ENCODE data around the gene PRRC2A. TPM values are rescaled to one million over a fixed set of nuclear protein-coding genes. Genes with fewer than 3 reads are reported as not detected.
A peak's percentile ranks its signal among the peaks of the same experiment; 100 is the strongest.

PRRC2A gene
- total RNA-seq, 3 donors from 2014 or later (not counting 1 experiment from before 2014, with no cell fraction given) = 264 to 294 (median 294) TPM

GRCh38 chr6:31642798-31643570, 22.5 kb downstream of the PRRC2A start:
- Histone ChIP-seq H3K4me1 (ENCODE audit: control insufficient read depth, insufficient read depth, low read length) (no peaks in the 10 kb centered on the region), H3K4me3 (ENCODE audit: low read length) (no peak overlapping the region), H3K27ac (ENCODE audit: low read length) (no peak overlapping the region), H3K36me3 (ENCODE audit: control insufficient read depth, insufficient read depth, low read length) (peaks cover 89% of the 10 kb centered on the region), H3K9me3 (ENCODE audit: control insufficient read depth, insufficient read depth, low read length) (no peaks in the 10 kb centered on the region), H3K27me3 (ENCODE audit: control insufficient read depth, insufficient read depth, low read length) (no peaks in the 10 kb centered on the region)
- 100% methylated on average over 6 of the region's 6 CpGs for WGBS (ENCODE audit: insufficient coverage)
- Mint-ChIP-seq H3K4me3 (no peak overlapping the region), H3K4me1 (peaks cover 6 to 8% of the 10 kb centered on the region in 2 donors), H3K27ac (no peak overlapping the region), H3K9me3 (no peaks in the 10 kb centered on the region), H3K27me3 (ENCODE audit: low read depth in 2 of 2) (no peaks in the 10 kb centered on the region), H3K36me3 (peaks cover 7% of the 10 kb centered on the region)
- DNase-seq (no peak), ATAC-seq (no peak)
- intact Hi-C loops (cut with micrococcal nuclease) = no loop called here
- TF ChIP-seq CTCF (IDR thresholded peaks at IDR 0.05) = no peak

DNA sequence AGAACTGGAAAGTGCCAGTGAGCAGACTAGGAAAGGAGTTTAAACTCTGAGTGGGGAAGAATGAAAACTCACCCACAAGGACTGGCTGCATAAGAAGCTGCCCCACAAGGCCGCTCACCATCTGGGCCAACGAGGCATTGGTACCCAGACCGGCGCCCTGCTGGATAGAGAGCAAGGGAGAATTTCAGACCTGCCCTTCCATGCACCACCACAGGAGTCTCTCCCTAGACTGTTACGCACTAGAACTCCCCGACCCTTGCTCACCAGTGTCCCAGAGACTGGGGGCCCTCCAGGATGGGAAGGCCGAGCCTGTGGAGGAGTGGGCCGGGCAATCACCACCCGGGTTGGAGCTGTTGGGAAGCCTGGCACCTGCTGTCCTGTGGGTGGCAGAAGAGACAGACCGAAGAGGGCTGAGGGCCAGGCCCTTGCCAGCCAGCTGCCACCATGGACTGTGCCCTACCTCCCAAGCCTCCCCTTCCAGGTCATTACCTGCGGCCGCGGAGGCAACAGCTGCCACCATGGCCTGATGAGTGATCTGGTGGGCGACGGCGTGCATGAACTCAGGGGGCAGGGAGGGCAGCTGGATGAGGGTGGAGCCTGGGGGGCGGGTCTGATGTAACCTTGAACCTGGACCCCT, 23.4 kb downstream of the PRRC2A start:
- no peaks in the 10 kb centered on the region for H3K9me3 ChIP-seq (ENCODE audit: control insufficient read depth, insufficient read depth, low read length)
- TF ChIP-seq CTCF (IDR thresholded peaks at IDR 0.05) = no peak
- intact Hi-C loops (cut with micrococcal nuclease) = no loop called here
- Mint-ChIP-seq H3K4me3 (no peak overlapping the region), H3K4me1 (peaks cover 6 to 8% of the 10 kb centered on the region in 2 donors), H3K27me3 (ENCODE audit: low read depth in 2 of 2) (no peaks in the 10 kb centered on the region), H3K27ac (no peak overlapping the region), H3K36me3 (peaks cover 7% of the 10 kb centered on the region), H3K9me3 (no peaks in the 10 kb centered on the region)
- no peak overlapping the region for H3K27ac ChIP-seq (ENCODE audit: low read length)
- peaks cover 90% of the 10 kb centered on the region for H3K36me3 ChIP-seq (ENCODE audit: control insufficient read depth, insufficient read depth, low read length)
- ATAC-seq (no peak), DNase-seq (no peak)
- 96% methylated on average over 16 of the region's 17 CpGs for WGBS (ENCODE audit: insufficient coverage)
- no peaks in the 10 kb centered on the region for H3K4me1 ChIP-seq (ENCODE audit: control insufficient read depth, insufficient read depth, low read length)
- no peaks in the 10 kb centered on the region for H3K27me3 ChIP-seq (ENCODE audit: control insufficient read depth, insufficient read depth, low read length)
- H3K4me3 ChIP-seq (ENCODE audit: low read length) = no peak overlapping the region

- Mint-ChIP-seq H3K27ac (peak overlapping the region; percentile 29 to 46), H3K4me3 (no peak overlapping the region), H3K36me3 (peaks cover 7% of the 10 kb centered on the region), H3K4me1 (peaks cover 16 to 19% of the 10 kb centered on the region in 2 donors), H3K27me3 (ENCODE audit: low read depth in 2 of 2) (no peaks in the 10 kb centered on the region), H3K9me3 (no peaks in the 10 kb centered on the region)
- Histone ChIP-seq H3K36me3 (ENCODE audit: control insufficient read depth, insufficient read depth, low read length) (peaks cover 86% of the 10 kb centered on the region), H3K27me3 (ENCODE audit: control insufficient read depth, insufficient read depth, low read length) (no peaks in the 10 kb centered on the region), H3K27ac (ENCODE audit: low read length) (no peak overlapping the region), H3K4me1 (ENCODE audit: control insufficient read depth, insufficient read depth, low read length) (no peaks in the 10 kb centered on the region), H3K9me3 (ENCODE audit: control insufficient read depth, insufficient read depth, low read length) (no peaks in the 10 kb centered on the region), H3K4me3 (ENCODE audit: low read length) (no peak overlapping the region)
- 98% methylated on average over 9 of the region's 9 CpGs for WGBS (ENCODE audit: insufficient coverage)
- intact Hi-C loops (cut with micrococcal nuclease) = no loop called here
- no peak for DNase-seq
- no peak for TF ChIP-seq CTCF (IDR thresholded peaks at IDR 0.05)
- ATAC-seq = no peak
Observed at GRCh38 chr6:31645325-31645724, 24.8 kb downstream of the PRRC2A start.

Data from natural killer cell (primary cell).